Ovary (tissue), 9 donors: Measurements from ENCODE around the gene NUF2. TPM values are rescaled to one million over a fixed set of nuclear protein-coding genes. Genes with fewer than 3 reads are reported as not detected.

Experiments used
- DNase-seq, 5 donors: peaks; one replicate each; pipeline ENCODE4 v3.0.0-alpha.2; 2019 to 2020
- H3K27ac ChIP-seq, 2 donors: fragments of 200-600 bp; one replicate each; pipeline versions ENCODE4 v1.5.1 to v1.8.0; 2019 to 2022
- H3K27me3 ChIP-seq: fragments of 200-600 bp; one replicate; pipeline ENCODE4 v1.8.0; 2022
- H3K36me3 ChIP-seq: fragments of 200-600 bp; sonication (generic); one replicate; pipeline ENCODE4 v1.5.1; 2019
- H3K4me1 ChIP-seq: one replicate; pipeline ENCODE4 v1.8.1; 2013; ENCODE audit warnings: mild to moderate bottlenecking, moderate library complexity; ENCODE audit not compliant: insufficient read depth
- H3K4me3 ChIP-seq: fragments of 200-600 bp; sonication (generic); one replicate; pipeline ENCODE4 v1.5.1; 2017
- H3K9me3 ChIP-seq, 2 donors: fragments of 200-600 bp in 1 of 2; sonication (generic) in 1 of 2; one replicate each; pipeline versions ENCODE4 v1.5.1 to v1.8.1; 2013 to 2019; ENCODE audit warnings: mild to moderate bottlenecking in 1 of 2, moderate library complexity in 1 of 2
- CTCF ChIP-seq, 3 donors: fragments of 450-650 bp in 2 of 3; fragments of 200-600 bp in 1 of 3; IDR thresholded peaks; one replicate each; pipeline versions ENCODE4 v1.5.1 to v1.8.0; 2016 to 2022; ENCODE audit warnings: antibody characterized with exemption in 3 of 3, mild to moderate bottlenecking in 1 of 3
- EP300 ChIP-seq: sonication (generic); formaldehyde crosslinking; IDR thresholded peaks from one replicate; pipeline ENCODE4 v1.6.1; 2017; ENCODE audit warnings: antibody characterized with exemption
- POLR2A ChIP-seq: fragments of 450-650 bp; IDR thresholded peaks from one replicate; pipeline ENCODE4 v1.6.1; 2017; ENCODE audit warnings: antibody characterized with exemption, mild to moderate bottlenecking, moderate library complexity
- WGBS, 3 donors: extraction: QIAGEN DNeasy Blood & Tissue Kit in 1 of 3; methylation state at CpG; one replicate each; pipeline versions ENCODE4 v1.1.5 to v1.1.7; 2013 to 2017; 5-methylcytosine and 5-hydroxymethylcytosine counted together
- intact Hi-C, 4 donors: fragments of 100-400 bp; cut with DNase I; formaldehyde crosslinking; loops; one replicate each; pipeline versions ENCODE4 v1.11.0 to v1.15.1; 2022 to 2023
- polyA plus RNA-seq, 2 donors: library from polyadenylated mRNA; stranded (reverse); fragments of 200-250 nt in 1 of 2; fragments of 350-450 nt in 1 of 2; fragmentation: Illumina TruSeq in 1 of 2; extraction: RNeasy Lipid Tissue Mini Kit (QIAGEN cat#74804) in 1 of 2; gene quantifications; one replicate each; pipeline ENCODE4 v1.2.3, GENCODE V29; 2013 to 2014
- total RNA-seq, 7 donors: library from RNA; depleted of rRNA in 2 of 7; stranded (reverse); fragments of >200 nt in 2 of 7; fragmentation: NEBNext Ultra II Directional in 3 of 7; extraction: Animal tissue kit (Norgen Biotek cat#: 25700) in 3 of 7; gene quantifications; one replicate each; pipeline versions ENCODE4 v1.1.0 to v1.2.4, GENCODE V29; 2016 to 2023
- donor health status: DM: no; HTN: no; CAD: no; lungs with moderate emphysema.
- donor health status: DM: no; HTN: no; CAD: no.
- donor health status: Bipolar disorder and iron deficiency.
- donor health status: DM: yes; HTN: yes; CAD: no.
- donor health status: DM: no; HTN: no; CAD: no.
- donor health status: DM: yes; HTN: yes; CAD: no.

NUF2 gene
- total and polyA plus RNA-seq, 9 donors: 0.23 to 0.94 (median 0.62) TPM; not detected in 1

DNA sequence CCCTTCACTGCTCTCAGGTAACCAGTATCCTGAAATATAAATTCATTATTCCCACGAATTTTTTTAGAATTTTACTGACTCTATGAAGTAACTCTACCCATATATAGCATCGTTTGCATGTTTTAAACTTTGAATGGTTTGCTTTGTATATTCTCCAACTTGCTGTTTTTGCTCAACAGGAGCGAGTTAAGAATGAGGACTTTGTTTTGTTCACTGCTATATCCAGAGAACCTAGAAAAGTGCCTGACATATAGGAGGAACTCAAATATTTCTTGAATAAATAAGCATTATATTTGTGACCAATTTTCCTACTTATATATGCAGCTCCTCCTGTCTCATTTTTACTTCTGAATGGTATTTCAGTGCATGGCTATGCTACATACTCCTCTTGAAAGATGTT is 43.4 kb downstream of the NUF2 start:
- H3K9me3 ChIP-seq: no peaks in the 10 kb centered on the region
- TF ChIP-seq EP300: no peak
- no peak for TF ChIP-seq CTCF (IDR thresholded peaks at IDR 0.05)
- no peak for TF ChIP-seq POLR2A
- no peaks in the 10 kb centered on the region for H3K4me1 ChIP-seq
- no peaks in the 10 kb centered on the region for H3K36me3 ChIP-seq
- DNase-seq: no peak
- 60 to 69% (median 60%) methylated on average over 3 of the region's 3 CpGs for WGBS, 3 donors
- H3K4me3 ChIP-seq: no peak overlapping the region
- intact Hi-C loops: no loop called here
- H3K27me3 ChIP-seq: no peaks in the 10 kb centered on the region
- H3K27ac ChIP-seq: no peak overlapping the region

- Histone ChIP-seq H3K4me3 (no peak overlapping the region), H3K36me3 (no peaks in the 10 kb centered on the region), H3K27ac (no peak overlapping the region), H3K4me1 (no peaks in the 10 kb centered on the region), H3K27me3 (no peaks in the 10 kb centered on the region), H3K9me3 (no peaks in the 10 kb centered on the region)
- 92 to 95% (median 95%) methylated on average over 4 of the region's 4 CpGs for WGBS, 3 donors
- DNase-seq: no peak
- TF ChIP-seq EP300 (no peak), POLR2A (no peak), CTCF (IDR thresholded peaks at IDR 0.05) (no peak)
- intact Hi-C loops: no loop called here
Observed at GRCh38 chr1:163366555-163366954, 44.8 kb downstream of the NUF2 start.

DNA sequence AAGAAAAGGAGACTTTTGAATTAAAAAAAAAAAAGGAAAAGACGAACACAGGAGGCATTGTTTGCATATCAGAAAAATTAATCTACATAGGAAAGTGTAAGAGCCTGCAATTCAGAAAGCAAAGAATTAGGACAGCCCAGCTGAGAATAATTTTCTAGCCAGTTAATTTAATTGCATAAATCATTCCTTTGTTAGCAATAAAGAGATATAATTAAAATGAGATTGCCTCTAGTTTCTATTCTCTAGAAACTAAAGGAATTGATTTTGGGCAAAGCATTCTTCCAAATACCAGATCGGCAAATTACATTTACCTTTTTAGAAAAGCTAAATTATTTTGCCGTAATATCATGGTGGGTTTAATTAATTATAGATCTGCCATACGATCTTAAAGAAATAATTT is 46.0 kb downstream of the NUF2 start:
- no peaks in the 10 kb centered on the region for H3K9me3 ChIP-seq
- H3K27ac ChIP-seq: no peak overlapping the region
- intact Hi-C loops: no loop called here
- H3K27me3 ChIP-seq: no peaks in the 10 kb centered on the region
- H3K4me1 ChIP-seq: no peaks in the 10 kb centered on the region
- TF ChIP-seq CTCF (IDR thresholded peaks at IDR 0.05) (no peak), EP300 (no peak), POLR2A (no peak)
- no peak overlapping the region for H3K4me3 ChIP-seq
- DNase-seq: no peak
- no peaks in the 10 kb centered on the region for H3K36me3 ChIP-seq
- WGBS, 3 donors: 62 to 67% (median 63%) methylated on average over 4 of the region's 4 CpGs

DNA sequence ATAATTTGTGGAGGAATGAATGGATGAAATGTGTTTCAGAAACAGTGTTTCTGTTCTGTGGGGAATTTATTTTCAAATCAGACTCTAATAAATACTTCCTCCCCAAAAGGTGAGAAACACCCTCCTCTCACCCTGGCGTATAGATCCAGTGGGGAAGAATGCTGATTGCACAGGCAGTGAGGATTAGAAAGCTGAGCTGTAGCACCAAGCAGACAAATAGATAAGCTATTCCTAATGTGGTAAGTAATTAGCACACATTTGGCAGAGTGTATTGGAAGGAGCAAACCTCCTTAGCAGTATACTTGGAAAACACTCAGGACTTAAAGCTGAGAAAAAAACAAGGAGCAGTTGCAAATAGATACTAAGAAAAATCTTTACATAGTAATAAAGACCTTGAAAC is 50.8 kb downstream of the NUF2 start:
- H3K9me3 ChIP-seq: no peaks in the 10 kb centered on the region
- no peak overlapping the region for H3K27ac ChIP-seq
- no peak for DNase-seq
- no peaks in the 10 kb centered on the region for H3K36me3 ChIP-seq
- no peak overlapping the region for H3K4me3 ChIP-seq
- TF ChIP-seq POLR2A (no peak), CTCF (IDR thresholded peaks at IDR 0.05) (no peak)
- intact Hi-C loops: no loop called here
- H3K4me1 ChIP-seq: no peaks in the 10 kb centered on the region
- no peaks in the 10 kb centered on the region for H3K27me3 ChIP-seq
- WGBS, 3 donors: 13 to 19% (median 16%) methylated on average over 1 of the region's 1 CpG

DNA sequence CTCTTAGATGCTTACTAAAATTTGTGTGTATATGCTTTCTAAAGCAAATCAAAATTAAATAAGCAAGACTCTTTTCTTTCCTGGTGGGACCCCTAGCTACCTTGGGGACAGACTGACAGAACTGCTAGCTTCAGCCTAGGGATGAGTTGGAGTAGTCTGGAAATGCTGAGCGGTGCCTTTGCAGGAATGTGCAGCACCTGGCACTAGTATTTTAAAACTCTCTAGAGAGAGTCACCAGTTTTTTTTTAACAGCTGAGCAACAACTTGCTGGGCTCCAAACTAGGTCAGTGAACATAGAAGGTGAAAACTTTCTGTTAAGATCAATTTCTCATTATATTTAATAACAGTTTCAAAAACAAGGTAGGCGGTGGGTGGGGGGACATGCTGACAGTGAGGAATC is 56.8 kb downstream of the NUF2 start:
- WGBS, 3 donors: 72 to 87% (median 72%) methylated on average over 2 of the region's 2 CpGs
- DNase-seq: no peak

More for the DNA sequence above, 56.8 kb downstream of the NUF2 start:
- no peaks in the 10 kb centered on the region for H3K9me3 ChIP-seq
- TF ChIP-seq CTCF (IDR thresholded peaks at IDR 0.05): no peak
- no peak for TF ChIP-seq EP300
- TF ChIP-seq POLR2A: no peak
- no peak overlapping the region for H3K4me3 ChIP-seq
- intact Hi-C loops: no loop called here
- no peaks in the 10 kb centered on the region for H3K36me3 ChIP-seq
- H3K27me3 ChIP-seq: no peaks in the 10 kb centered on the region
- H3K27ac ChIP-seq: no peak overlapping the region
- no peaks in the 10 kb centered on the region for H3K4me1 ChIP-seq
